MV-4-11 (cell line): ENCODE data around the gene APOBEC4.
"Not testable (repeated sequence)": the region's sequence is repeated elsewhere in the genome, so short reads cannot be mapped to it uniquely, and the experiment has no call there.

ENCODE experiments used
- DNase-seq: peaks from one replicate; lab custom pipeline; 2025; lab: John Stamatoyannopoulos, UW

Gene APOBEC4, protein sequence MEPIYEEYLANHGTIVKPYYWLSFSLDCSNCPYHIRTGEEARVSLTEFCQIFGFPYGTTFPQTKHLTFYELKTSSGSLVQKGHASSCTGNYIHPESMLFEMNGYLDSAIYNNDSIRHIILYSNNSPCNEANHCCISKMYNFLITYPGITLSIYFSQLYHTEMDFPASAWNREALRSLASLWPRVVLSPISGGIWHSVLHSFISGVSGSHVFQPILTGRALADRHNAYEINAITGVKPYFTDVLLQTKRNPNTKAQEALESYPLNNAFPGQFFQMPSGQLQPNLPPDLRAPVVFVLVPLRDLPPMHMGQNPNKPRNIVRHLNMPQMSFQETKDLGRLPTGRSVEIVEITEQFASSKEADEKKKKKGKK

GRCh38 chr1:183652547-183653461 is at the start of gene APOBEC4:
TSS of gene APOBEC4 (minus strand) at chr1:183653316. CDS start at chr1:183648781, 4,535 bp downstream.
- DNase-seq, result no peak

DNA sequence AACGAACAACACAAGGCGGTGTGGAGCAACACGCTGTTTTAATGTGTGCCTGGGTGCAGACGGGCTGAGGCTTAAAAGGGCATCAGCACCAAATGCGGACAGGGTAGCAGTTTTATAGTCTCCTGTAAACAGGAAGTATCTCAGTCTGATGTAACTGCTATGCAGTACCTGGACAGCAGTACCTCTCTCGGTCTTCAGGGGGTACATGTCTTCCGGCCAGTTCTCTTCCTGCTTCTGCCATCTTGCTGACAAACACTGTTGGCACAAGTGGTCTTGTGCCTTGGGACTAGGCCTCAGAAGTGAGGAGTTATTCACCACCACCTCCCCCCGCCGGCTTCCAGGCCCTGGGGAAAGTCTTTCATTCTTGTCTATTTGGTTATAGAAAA is 49.7 kb upstream of the APOBEC4 start:
- DNase-seq, result no peak

- no peak for DNase-seq
These were observed 49.1 kb upstream of the APOBEC4 start for GRCh38 chr1:183702087-183702812.

DNA sequence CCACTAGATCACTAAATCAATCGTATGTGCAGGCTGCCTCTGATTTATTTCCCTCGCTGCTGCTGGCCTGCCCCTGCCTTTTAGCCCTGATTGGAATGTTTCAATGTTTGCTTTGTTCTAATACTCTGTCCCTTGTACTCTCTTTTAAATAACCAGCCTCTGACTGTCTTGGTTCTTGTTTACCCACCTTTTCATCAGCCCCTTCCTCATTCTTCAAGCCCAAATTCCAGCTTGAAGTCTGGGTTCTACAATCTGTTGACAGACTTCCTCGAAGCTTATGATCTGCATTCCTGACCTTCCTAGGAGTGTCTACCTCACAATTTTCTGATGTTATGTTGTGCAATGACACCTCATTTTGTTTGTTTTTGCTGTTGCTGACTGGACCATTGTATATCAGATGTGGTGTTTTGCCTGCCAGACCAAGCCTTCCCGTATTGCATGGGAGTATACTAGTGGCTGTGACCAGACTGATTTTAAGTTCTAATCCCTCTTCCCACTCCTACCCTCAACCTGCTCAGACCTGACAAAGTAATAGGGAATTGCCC is 46.6 kb upstream of the APOBEC4 start:
- DNase-seq, result no peak

DNA sequence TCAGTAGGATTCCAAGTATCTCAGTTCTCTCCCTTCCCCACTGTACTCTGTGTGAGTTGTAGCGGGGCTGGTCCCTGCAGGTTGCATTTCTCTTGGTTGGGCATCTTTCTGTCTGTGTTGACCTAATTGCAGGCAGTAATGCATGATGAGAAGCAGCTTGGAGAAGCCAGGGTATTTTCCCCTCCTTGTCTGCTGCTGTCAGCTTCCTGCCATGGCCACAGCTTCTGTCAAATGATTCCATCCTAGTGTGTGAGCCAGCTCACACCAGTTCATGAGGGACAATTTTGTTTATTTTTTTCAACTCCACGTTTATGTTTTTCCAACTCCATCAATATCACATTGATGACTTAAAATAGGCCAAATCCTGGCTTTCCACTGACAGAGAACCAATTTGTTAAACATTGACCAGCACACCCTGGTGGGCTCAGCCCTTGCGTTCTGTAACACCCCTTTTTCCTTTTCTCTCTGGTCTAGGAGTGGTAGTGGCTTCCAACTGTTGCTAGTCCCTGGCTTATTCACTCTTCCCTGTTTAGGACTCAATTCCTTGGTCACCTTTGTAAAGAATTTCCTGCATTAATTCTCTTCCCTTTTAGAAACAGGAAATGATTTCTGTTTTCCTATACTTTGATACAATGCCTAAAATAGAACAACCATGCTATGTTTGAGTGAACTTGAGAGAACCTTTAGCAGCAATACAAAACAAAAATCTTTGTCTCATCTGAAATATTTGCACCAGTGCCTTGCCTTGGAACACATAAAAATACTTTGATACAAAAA is 44.9 kb upstream of the APOBEC4 start:
- DNase-seq, result no peak

DNA sequence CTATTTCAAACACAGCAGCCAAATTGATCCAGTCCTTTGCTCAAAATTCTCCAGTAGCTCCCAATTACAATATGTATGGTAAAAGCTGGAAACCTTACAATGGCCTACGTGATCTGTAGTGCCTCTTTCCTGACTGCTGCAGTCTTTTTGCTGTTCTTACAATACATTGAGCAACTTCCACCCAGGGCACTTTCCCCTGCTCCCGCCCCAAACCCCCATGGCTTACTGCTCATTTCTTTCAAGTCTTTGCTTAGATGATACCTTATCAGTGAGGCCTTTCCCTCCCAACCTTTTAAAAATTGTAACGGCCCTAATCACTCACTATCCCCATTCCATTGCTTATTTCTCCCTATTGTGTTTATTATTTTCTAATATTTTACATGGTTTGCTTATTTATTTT is 43.9 kb upstream of the APOBEC4 start:
- DNase-seq, result no peak

DNA sequence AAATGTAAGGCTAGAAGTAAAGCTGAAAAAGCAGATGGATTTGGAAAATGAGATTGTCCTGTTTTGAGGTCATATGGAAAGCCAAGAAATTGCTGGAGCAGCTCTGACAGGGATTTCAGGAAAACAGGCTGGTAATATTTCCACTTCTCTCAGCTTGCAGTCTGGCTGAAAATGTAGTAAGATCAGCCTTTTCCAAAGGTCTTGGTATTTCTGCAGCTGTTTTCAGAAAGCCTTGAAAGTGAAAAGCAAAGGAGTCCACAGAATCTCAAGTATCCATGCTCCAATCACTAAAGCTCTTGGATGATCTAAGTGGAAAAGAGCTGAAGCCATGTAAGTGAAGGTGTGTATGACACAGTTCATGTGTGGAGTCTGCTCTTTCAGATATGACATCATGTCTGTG is 41.6 kb upstream of the APOBEC4 start:
- DNase-seq, result no peak

DNA sequence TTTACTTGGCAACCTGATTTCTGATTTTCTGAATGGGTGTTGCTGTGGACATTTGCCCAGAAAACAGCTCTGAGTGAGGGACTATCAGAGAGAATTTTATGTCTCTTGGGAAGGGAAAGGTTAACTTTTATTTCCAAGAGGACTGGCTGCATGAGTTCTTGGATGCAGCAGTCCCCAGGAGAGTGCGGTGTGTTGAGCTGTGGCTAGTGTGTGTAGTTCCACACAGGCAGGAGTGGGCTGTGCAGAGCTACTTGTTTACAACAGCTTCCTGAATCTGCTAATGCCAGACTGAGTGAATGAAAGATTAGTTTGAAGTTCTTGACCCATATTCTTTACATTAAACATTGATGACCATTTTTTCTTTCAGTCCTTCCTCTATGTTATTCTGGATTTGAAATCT is 41.0 kb upstream of the APOBEC4 start:
- DNase-seq, result no peak

DNA sequence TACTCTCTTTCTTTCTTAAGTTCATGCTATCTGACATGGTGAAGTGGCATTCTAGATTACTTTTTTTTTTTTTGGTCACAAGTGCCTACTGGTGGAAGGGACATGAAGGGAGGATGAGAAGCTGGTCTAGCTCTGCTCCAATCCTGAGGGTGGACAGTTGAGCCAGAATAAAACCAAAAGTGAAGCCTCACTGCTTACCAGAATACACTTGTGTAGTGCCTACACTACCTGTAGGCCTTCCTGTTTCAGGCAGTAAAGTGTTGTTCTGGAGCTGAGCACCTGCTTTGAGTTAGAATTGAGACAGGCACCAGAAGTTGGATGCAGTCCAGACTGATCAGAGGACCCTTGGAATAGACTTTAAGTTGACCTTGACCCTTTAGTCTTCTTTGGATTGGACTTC is 40.4 kb upstream of the APOBEC4 start:
- no peak for DNase-seq

- peak; percentile 28 for DNase-seq
These were observed 36.7 kb upstream of the APOBEC4 start for GRCh38 chr1:183689762-183690204.

GRCh38 chr1:183688341-183689060 is 35.4 kb upstream of the APOBEC4 start:
- no peak for DNase-seq

GRCh38 chr1:183687546-183688304 is 34.6 kb upstream of the APOBEC4 start:
- DNase-seq, result no peak

DNA sequence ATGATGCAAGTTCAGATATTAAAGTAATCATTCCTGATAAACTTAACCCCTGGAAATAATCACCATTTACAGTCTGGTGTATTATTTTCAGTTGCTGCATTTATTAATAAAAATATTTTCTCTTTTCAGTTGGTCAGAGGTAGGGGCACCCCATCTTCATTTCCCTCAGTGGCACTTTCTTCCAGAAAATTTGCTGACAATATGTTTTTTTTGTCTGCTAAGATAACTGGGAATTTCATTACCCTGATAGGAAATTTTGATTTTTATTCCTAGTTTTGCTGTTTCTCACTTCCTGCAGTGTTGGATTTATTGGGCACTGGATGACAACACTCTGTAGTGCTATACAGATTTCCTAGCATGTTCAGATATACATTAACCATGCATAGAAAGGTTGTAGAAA is 33.1 kb upstream of the APOBEC4 start:
- no peak for DNase-seq

DNA sequence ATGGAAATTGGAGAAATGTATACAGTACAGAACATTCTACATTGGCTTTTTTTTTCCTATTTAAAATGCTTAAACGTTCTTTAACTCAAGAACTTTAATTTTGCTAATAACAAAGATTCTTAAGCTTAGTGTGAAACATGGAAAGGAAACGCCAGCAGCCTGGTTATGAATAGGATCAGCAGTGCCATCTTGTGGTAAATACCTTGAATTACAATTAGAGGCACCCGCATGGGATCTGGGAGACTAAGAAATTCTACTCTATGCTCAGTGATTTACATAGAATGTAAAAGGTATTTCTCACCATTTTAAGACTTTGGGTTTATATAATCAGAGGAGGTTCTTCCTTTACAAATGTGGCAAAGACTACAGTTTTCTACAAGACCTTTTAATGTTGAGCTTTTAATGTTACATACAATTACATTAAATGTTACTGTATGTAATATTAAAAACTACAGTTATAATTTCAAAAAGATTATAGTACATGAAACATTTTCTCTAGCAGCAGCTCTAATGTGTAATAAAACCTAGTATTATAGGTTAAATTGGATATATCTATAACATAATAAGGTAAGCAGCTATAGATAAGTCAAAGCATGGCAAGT is 32.1 kb upstream of the APOBEC4 start:
- peak; percentile 47 for DNase-seq

GRCh38 chr1:183679363-183679762 is 26.2 kb upstream of the APOBEC4 start:
- not testable (repeated sequence) for DNase-seq

DNA sequence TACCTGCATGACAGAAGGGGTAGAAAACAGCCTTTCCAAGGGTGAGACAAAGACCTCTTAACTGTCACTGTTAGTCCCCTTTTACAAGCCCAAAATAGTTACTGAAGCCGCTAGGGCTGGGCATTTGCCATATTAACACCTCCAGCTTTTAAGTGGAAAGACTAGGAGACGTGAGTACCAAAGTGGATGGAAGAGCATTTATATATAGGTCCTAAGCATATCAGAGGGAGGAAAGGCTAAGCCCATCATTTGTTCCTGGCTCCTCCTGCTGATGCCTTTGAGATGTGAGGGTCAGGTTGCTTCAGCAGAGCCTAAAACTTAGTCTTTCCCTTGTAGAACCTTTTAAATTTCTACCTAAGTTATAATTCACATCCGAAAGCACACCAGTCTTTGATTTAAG is 25.7 kb upstream of the APOBEC4 start:
- no peak for DNase-seq

DNA sequence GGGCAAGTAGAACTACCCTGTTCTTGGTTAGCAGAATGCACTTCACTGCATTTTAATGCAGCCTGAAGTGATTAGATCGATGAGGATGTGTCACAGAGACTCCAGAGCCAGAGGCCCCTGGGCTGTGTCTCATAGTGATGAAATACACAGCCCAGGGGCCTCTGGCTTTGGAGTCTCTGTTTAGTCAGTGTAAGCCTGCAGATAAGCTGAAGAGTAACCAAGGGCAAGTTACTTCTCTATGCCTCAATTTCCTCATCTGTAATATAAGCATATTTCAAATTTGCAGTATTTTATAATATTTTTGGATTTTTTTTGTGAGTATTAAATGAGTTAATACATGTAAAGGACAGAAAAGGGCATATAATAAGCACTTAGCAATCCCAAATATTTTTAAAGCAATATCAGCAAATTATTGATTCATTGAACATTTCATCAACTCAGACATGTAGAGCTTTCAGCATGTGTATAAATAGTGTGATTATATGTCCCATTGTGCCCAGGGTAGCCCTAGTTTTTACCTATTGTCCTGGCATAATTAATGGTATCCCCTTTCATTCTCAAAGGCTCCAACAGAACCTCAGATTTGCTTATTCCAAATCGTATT is 23.6 kb upstream of the APOBEC4 start:
- no peak for DNase-seq

DNA sequence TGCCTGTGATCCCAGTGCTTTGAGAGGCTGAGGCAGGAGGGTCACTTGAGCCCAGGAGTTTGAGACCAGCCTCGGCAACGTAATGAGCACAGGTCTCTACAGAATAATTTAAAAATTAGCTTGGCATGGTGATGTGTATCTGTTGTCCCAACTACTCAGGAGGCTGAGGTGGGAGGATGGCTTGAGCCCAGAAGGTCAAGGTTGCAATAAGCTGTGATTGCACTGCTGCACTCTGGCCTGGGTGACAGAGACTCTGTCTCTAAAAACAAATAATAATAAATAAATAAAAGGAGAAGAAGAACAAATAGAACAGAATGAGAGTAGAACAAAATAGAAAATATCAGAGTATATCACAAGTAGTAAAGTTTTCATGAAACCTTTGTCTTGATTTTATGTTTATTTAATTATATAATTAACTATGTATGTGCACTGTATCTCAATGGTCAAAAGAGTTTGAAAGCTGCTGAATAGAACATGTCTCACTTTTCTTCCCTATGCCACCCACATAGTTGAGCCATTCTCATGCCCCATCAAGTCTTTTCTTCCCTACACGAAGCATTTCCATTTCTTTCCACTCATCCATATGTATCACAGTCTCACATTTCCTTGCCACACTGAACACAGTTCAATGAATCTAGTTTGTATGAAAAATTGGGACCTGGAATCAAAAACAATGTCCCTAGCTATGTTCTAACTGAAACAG is 22.9 kb upstream of the APOBEC4 start:
- DNase-seq, result no peak
